PC-3 (cell line): Measurements from ENCODE around the gene AKR1C8. TPM values are rescaled to one million over a fixed set of nuclear protein-coding genes. Genes with fewer than 3 reads are reported as not detected.
"Not testable (repeated sequence)": the region's sequence is repeated elsewhere in the genome, so short reads cannot be mapped to it uniquely, and the experiment has no call there.

Source experiments
- ATAC-seq: fragments of 200-7000 bp; cut with Tn5 transposase; 2 replicates; pipeline ENCODE4 v1.9.1; 2020; ENCODE audit warnings: mild to moderate bottlenecking, moderate library complexity
- BruUV-seq: library from RNA; stranded (reverse); fragments of 400-500 nt; replicated peaks from 2 replicates; lab custom pipeline; 2021; lab: Mats Ljungman, UMichigan
- CTCF ChIA-PET: fragments of 300-600 bp; sonication (Branson Sonifier 250); formaldehyde crosslinking; loops from one replicate; lab custom pipeline; 2022; ENCODE audit warnings: antibody characterized with exemption; lab: Charles Lee
- POLR2A ChIA-PET: fragments of 300-600 bp; sonication (Branson Sonifier 250); formaldehyde crosslinking; loops from one replicate; lab custom pipeline; 2022; ENCODE audit warnings: antibody characterized with exemption; ENCODE audit not compliant: unreplicated experiment; lab: Charles Lee
- DNase-seq: peaks from one replicate; pipeline ENCODE4 v3.0.0-alpha.2; 2015
- H2AFZ ChIP-seq: fragments of 300-600 bp; sonication (generic); 2 replicates; pipeline ENCODE4 v1.6.0; 2016; ENCODE audit warnings: antibody characterized with exemption, low read length
- H3F3A ChIP-seq: fragments of 300-600 bp; sonication (generic); one replicate; pipeline ENCODE4 v1.6.0; 2017; ENCODE audit warnings: antibody characterized with exemption, low read length, control low read depth, mild to moderate bottlenecking; ENCODE audit not compliant: unreplicated experiment
- H3K27ac ChIP-seq: fragments of 300-600 bp; sonication (generic); 2 replicates; pipeline ENCODE4 v1.5.1; 2016; ENCODE audit warnings: mild to moderate bottlenecking, low read length
- H3K27me3 ChIP-seq: fragments of 300-600 bp; sonication (generic); 2 replicates; pipeline ENCODE4 v1.6.1; 2016; ENCODE audit warnings: low read length, mixed read lengths
- H3K36me3 ChIP-seq: fragments of 300-600 bp; sonication (generic); 2 replicates; pipeline ENCODE4 v1.6.1; 2016; ENCODE audit warnings: low read depth, mixed run types, low read length, mixed read lengths
- H3K4me1 ChIP-seq: fragments of 300-600 bp; sonication (generic); 2 replicates; pipeline ENCODE4 v1.5.1; 2016; ENCODE audit warnings: low read length; ENCODE audit not compliant: insufficient read depth
- H3K4me2 ChIP-seq: fragments of 300-600 bp; sonication (generic); 2 replicates; pipeline ENCODE4 v1.6.0; 2016; ENCODE audit warnings: low read length
- H3K4me3 ChIP-seq: fragments of 300-600 bp; sonication (generic); 2 replicates; pipeline ENCODE4 v1.5.1; 2016; ENCODE audit warnings: mild to moderate bottlenecking, low read length, mixed read lengths
- H3K79me2 ChIP-seq: fragments of 300-600 bp; sonication (generic); 2 replicates; pipeline ENCODE4 v1.6.1; 2017; ENCODE audit warnings: low read length, mixed read lengths
- H3K9ac ChIP-seq: fragments of 300-600 bp; sonication (generic); 2 replicates; pipeline ENCODE4 v1.6.0; 2016; ENCODE audit warnings: mild to moderate bottlenecking, low read length
- H3K9me2 ChIP-seq: fragments of 300-600 bp; sonication (generic); replicated peaks from 2 replicates; pipeline ENCODE4 v1.6.1; 2016; ENCODE audit warnings: mixed run types, low read length, mixed read lengths
- H3K9me3 ChIP-seq: fragments of 300-600 bp; sonication (generic); 2 replicates; pipeline ENCODE4 v1.6.1; 2016; ENCODE audit warnings: low read length, mixed read lengths
- H4K20me1 ChIP-seq: fragments of 300-600 bp; sonication (generic); 2 replicates; pipeline ENCODE4 v1.6.1; 2016; ENCODE audit warnings: low read length, mixed read lengths
- EZH2 ChIP-seq: fragments of 300-600 bp; sonication (generic); IDR thresholded peaks from one replicate; pipeline ENCODE4 v1.6.1; 2017; ENCODE audit warnings: antibody characterized with exemption, mild to moderate bottlenecking, low read length; ENCODE audit not compliant: unreplicated experiment
- EZH2phosphoT487 ChIP-seq: fragments of 300-600 bp; sonication (generic); IDR thresholded peaks from 2 replicates; pipeline ENCODE4 v1.6.1; 2018; ENCODE audit warnings: mild to moderate bottlenecking, antibody characterized with exemption, low read length, borderline replicate concordance
- intact Hi-C: fragments of 100-400 bp; cut with micrococcal nuclease; formaldehyde crosslinking; loops from 2 replicates; pipeline ENCODE4 v1.9.0; 2023
- total RNA-seq: library from RNA; depleted of rRNA; stranded (reverse); fragments of >200 nt; gene quantifications from 2 replicates; pipeline ENCODE4 v1.2.3, GENCODE V29; 2014
- TF ChIP-seq, protein P1 (sequence below): fragments of 300-600 bp; sonication (generic); conservative IDR thresholded peaks from 2 replicates; pipeline ENCODE4 v1.5.1; 2017; ENCODE audit warnings: antibody characterized with exemption, low read depth, mild to moderate bottlenecking, low read length

Gene AKR1C8
- total RNA-seq, 1 experiment from 2014 or later: not detected

DNA sequence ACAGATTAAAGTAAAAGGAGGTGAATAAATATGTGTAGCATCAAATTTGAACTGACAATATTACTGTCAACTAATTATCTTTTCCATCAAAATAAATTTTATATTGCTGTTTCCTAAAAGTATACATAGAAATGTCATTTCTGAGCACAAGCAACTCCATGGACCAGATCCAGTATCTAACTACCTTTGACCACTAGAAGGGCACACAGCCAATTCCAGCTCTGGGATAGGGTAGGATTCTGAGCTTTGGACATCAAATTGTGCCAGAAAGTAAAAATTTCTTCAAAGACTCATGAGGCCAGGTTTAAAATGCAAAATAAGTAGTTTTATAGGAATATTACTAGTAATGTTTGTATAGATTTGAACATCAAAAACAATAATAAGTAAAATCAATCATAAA, 61.1 kb downstream of the AKR1C8 start:
- CTCF ChIA-PET: no interaction called here
- no peaks in the 10 kb centered on the region for H3K79me2 ChIP-seq
- no peak overlapping the region for H3K9ac ChIP-seq
- no peaks in the 10 kb centered on the region for H3K27me3 ChIP-seq
- H4K20me1 ChIP-seq: no peaks in the 10 kb centered on the region
- H3K4me1 ChIP-seq: no peaks in the 10 kb centered on the region
- no peaks in the 10 kb centered on the region for H3K36me3 ChIP-seq
- ATAC-seq: no peak
- H3K4me2 ChIP-seq: no peak overlapping the region
- no peak overlapping the region for H3K4me3 ChIP-seq
- H2AFZ ChIP-seq: no peak overlapping the region
- H3F3A ChIP-seq: no peaks in the 10 kb centered on the region
- no peak for DNase-seq
- intact Hi-C loops: no loop called here
- POLR2A ChIA-PET: no interaction called here
- H3K9me3 ChIP-seq: no peaks in the 10 kb centered on the region
- no peak overlapping the region for H3K27ac ChIP-seq
- TF ChIP-seq EZH2phosphoT487: no peak
- TF ChIP-seq, protein P1, sequence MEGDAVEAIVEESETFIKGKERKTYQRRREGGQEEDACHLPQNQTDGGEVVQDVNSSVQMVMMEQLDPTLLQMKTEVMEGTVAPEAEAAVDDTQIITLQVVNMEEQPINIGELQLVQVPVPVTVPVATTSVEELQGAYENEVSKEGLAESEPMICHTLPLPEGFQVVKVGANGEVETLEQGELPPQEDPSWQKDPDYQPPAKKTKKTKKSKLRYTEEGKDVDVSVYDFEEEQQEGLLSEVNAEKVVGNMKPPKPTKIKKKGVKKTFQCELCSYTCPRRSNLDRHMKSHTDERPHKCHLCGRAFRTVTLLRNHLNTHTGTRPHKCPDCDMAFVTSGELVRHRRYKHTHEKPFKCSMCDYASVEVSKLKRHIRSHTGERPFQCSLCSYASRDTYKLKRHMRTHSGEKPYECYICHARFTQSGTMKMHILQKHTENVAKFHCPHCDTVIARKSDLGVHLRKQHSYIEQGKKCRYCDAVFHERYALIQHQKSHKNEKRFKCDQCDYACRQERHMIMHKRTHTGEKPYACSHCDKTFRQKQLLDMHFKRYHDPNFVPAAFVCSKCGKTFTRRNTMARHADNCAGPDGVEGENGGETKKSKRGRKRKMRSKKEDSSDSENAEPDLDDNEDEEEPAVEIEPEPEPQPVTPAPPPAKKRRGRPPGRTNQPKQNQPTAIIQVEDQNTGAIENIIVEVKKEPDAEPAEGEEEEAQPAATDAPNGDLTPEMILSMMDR: no peak
- TF ChIP-seq EZH2: no peak
- BruUV-seq: no TSS peak
- no peaks in the 10 kb centered on the region for H3K9me2 ChIP-seq

DNA sequence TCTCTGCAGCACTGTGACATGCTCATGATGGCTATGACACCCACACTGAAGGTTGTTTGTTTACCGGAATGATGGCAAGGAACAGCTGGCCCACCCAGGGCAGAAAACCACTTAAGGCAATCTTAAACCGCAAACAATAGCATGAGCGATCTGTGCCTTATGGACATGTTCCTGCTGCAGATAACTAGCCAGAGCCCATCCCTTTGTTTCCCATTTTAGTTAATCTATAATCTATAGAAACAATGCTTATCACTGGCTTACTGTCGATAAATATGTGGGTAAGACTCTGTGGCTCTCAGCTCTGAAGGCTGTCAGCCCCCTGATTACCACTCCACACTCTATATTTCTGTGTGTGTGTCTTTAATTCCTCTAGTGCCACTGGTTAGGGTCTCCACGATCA, 65.0 kb downstream of the AKR1C8 start:
- DNase-seq, H3K9ac ChIP-seq, H3K9me3 ChIP-seq, intact Hi-C loops, ATAC-seq, H3K9me2 ChIP-seq, H4K20me1 ChIP-seq, POLR2A ChIA-PET, H3F3A ChIP-seq, H3K27me3 ChIP-seq, H3K4me3 ChIP-seq, H3K36me3 ChIP-seq, H2AFZ ChIP-seq, H3K4me2 ChIP-seq, BruUV-seq, H3K79me2 ChIP-seq, H3K4me1 ChIP-seq, CTCF ChIA-PET, H3K27ac ChIP-seq: not testable (repeated sequence)

DNA sequence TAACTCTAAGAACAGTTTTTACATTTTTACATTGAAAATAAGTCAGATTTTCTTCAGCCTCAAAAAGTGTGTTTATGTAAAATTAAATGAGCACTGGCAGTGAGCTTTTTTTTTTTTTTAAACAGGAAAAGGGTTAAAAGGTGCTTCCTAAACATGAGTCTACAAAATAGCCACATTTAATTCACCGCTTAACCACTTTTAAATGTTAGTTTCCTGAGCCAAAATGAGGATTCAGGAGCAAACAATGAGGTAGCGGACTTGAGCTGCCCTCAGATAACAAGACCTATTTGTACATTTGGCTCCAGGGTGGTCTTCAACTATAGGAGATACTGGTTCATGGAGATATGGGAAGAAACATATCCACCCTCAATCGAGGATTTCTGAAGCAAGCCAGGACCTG, 67.9 kb downstream of the AKR1C8 start:
- BruUV-seq: no TSS peak
- Histone ChIP-seq H3K9me2 (no peaks in the 10 kb centered on the region), H3K4me1 (no peaks in the 10 kb centered on the region), H3K79me2 (no peaks in the 10 kb centered on the region), H4K20me1 (no peaks in the 10 kb centered on the region), H3F3A (no peaks in the 10 kb centered on the region), H2AFZ (no peak overlapping the region), H3K27ac (no peak overlapping the region), H3K9ac (no peak overlapping the region), H3K36me3 (no peaks in the 10 kb centered on the region), H3K4me3 (no peak overlapping the region), H3K27me3 (no peaks in the 10 kb centered on the region), H3K9me3 (no peaks in the 10 kb centered on the region), H3K4me2 (no peak overlapping the region)
- intact Hi-C loops: no loop called here
- no peak for TF ChIP-seq EZH2
- no peak for TF ChIP-seq EZH2phosphoT487
- TF ChIP-seq, protein P1: no peak
- ChIA-PET CTCF (no interaction called here), POLR2A (interaction anchor here (0.5 kb wide), 1 partner anchor 395 kb away, joined by 3 read pairs; no protein-coding TSS in a partner anchor)
- DNase-seq: no peak
- ATAC-seq: no peak
